ENCODE data around the gene ZNF423. TPM values are rescaled to one million over a fixed set of nuclear protein-coding genes. Genes with fewer than 3 reads are reported as not detected.

Gene ZNF423
- total RNA-seq, 1 experiment from 2014 or later = 11.1 TPM

DNA sequence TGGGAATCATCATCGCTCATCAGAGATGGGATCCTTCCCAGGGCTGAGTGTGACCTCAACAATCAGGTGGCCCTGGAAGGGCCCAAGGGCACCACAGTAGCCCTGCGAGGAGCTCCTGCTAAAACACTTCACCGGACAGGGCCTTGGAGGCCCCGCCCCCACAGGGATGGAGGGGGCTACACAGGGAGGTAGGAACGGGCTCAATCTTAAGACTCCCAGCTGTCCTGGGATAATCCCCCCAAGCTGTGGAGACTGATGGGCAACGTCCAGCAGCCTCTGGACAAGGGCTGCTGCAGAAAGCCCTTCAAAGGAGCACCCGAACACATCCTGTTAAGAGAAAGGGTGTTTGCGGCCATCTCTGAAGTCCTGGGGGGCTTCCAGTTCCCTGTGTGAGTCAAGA, 60.4 kb downstream of the ZNF423 start:
- no TSS peak for BruUV-seq (replicated peaks)
- POLR2A ChIA-PET (ENCODE audit: low non-redundant PET) = no interaction called here
- DNase-seq (ENCODE audit: low spot score) = no peak
- CTCF ChIA-PET = no interaction called here
- H3K9me3 ChIP-seq (ENCODE audit: low read depth, low read length, poor library complexity, severe bottlenecking) = no peaks in the 10 kb centered on the region
- H3K4me1 ChIP-seq (ENCODE audit: insufficient read depth, low read length, poor library complexity, severe bottlenecking) = no peaks in the 10 kb centered on the region
- H3K27me3 ChIP-seq (replicated peaks; ENCODE audit: insufficient read depth, low read depth, low read length, poor library complexity) = no peaks in the 10 kb centered on the region
- H3K4me3 ChIP-seq (ENCODE audit: low read depth, low read length, poor library complexity, severe bottlenecking) = no peak overlapping the region
- no peak overlapping the region for H3K27ac ChIP-seq (ENCODE audit: low read depth, low read length, poor library complexity, severe bottlenecking)
- no peaks in the 10 kb centered on the region for H3K36me3 ChIP-seq (ENCODE audit: insufficient read depth, low read length, poor library complexity, severe bottlenecking)
- intact Hi-C loops (cut with micrococcal nuclease; ENCODE audit: unreplicated experiment) = no loop called here
- no peak for TF ChIP-seq EZH2 (IDR thresholded peaks at IDR 0.05; ENCODE audit: borderline replicate concordance, low read depth, low read length, poor library complexity, severe bottlenecking)
- TF ChIP-seq, protein P1, sequence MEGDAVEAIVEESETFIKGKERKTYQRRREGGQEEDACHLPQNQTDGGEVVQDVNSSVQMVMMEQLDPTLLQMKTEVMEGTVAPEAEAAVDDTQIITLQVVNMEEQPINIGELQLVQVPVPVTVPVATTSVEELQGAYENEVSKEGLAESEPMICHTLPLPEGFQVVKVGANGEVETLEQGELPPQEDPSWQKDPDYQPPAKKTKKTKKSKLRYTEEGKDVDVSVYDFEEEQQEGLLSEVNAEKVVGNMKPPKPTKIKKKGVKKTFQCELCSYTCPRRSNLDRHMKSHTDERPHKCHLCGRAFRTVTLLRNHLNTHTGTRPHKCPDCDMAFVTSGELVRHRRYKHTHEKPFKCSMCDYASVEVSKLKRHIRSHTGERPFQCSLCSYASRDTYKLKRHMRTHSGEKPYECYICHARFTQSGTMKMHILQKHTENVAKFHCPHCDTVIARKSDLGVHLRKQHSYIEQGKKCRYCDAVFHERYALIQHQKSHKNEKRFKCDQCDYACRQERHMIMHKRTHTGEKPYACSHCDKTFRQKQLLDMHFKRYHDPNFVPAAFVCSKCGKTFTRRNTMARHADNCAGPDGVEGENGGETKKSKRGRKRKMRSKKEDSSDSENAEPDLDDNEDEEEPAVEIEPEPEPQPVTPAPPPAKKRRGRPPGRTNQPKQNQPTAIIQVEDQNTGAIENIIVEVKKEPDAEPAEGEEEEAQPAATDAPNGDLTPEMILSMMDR (conservative IDR thresholded peaks at IDR 0.05; ENCODE audit: low read depth, low read length) = no peak

- POLR2A ChIA-PET (ENCODE audit: low non-redundant PET) = no interaction called here
- no peak for DNase-seq (ENCODE audit: low spot score)
- no TSS peak for BruUV-seq (replicated peaks)
- H3K27me3 ChIP-seq (replicated peaks; ENCODE audit: insufficient read depth, low read depth, low read length, poor library complexity) = no peaks in the 10 kb centered on the region
- intact Hi-C loops (cut with micrococcal nuclease; ENCODE audit: unreplicated experiment) = no loop called here
- TF ChIP-seq EZH2 (IDR thresholded peaks at IDR 0.05; ENCODE audit: borderline replicate concordance, low read depth, low read length, poor library complexity, severe bottlenecking) = no peak
- H3K27ac ChIP-seq (ENCODE audit: low read depth, low read length, poor library complexity, severe bottlenecking) = no peak overlapping the region
- CTCF ChIA-PET = no interaction called here
- H3K36me3 ChIP-seq (ENCODE audit: insufficient read depth, low read length, poor library complexity, severe bottlenecking) = no peaks in the 10 kb centered on the region
- H3K4me3 ChIP-seq (ENCODE audit: low read depth, low read length, poor library complexity, severe bottlenecking) = no peak overlapping the region
- peaks cover 10% of the 10 kb centered on the region for H3K4me1 ChIP-seq (ENCODE audit: insufficient read depth, low read length, poor library complexity, severe bottlenecking)
- H3K9me3 ChIP-seq (ENCODE audit: low read depth, low read length, poor library complexity, severe bottlenecking) = no peaks in the 10 kb centered on the region
Observed at GRCh38 chr16:49793244-49793643, 62.7 kb downstream of the ZNF423 start.

DNA sequence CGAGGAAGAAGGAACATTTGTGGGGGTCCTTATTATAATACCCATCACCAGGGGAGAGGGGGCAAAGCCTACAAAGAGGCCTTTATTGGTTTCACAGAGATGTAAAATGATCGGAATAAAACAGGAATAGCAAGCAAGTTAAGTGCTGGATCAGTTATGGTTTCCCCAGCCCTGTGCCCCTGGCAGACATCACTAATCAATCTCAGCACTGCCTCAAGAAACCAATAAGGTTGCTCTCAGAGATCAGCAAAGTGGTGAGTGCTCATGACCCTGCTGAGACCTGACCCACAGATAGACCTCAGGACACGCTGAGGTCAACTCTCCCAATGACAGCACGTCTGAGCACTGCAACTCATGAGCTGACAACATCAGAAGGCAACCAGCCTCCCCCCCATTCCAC, 66.3 kb downstream of the ZNF423 start:
- no peak for DNase-seq (ENCODE audit: low spot score)
- Histone ChIP-seq H3K27ac (ENCODE audit: low read depth, low read length, poor library complexity, severe bottlenecking) (no peak overlapping the region), H3K27me3 (replicated peaks; ENCODE audit: insufficient read depth, low read depth, low read length, poor library complexity) (no peaks in the 10 kb centered on the region), H3K4me1 (ENCODE audit: insufficient read depth, low read length, poor library complexity, severe bottlenecking) (peaks cover 10% of the 10 kb centered on the region), H3K36me3 (ENCODE audit: insufficient read depth, low read length, poor library complexity, severe bottlenecking) (no peaks in the 10 kb centered on the region), H3K9me3 (ENCODE audit: low read depth, low read length, poor library complexity, severe bottlenecking) (no peaks in the 10 kb centered on the region), H3K4me3 (ENCODE audit: low read depth, low read length, poor library complexity, severe bottlenecking) (no peak overlapping the region)
- TF ChIP-seq, protein P1 (conservative IDR thresholded peaks at IDR 0.05; ENCODE audit: low read depth, low read length) = no peak
- TF ChIP-seq EZH2 (IDR thresholded peaks at IDR 0.05; ENCODE audit: borderline replicate concordance, low read depth, low read length, poor library complexity, severe bottlenecking) = no peak
- BruUV-seq (replicated peaks) = no TSS peak
- ChIA-PET POLR2A (ENCODE audit: low non-redundant PET) (no interaction called here), CTCF (no interaction called here)
- intact Hi-C loops (cut with micrococcal nuclease; ENCODE audit: unreplicated experiment) = no loop called here

DNA sequence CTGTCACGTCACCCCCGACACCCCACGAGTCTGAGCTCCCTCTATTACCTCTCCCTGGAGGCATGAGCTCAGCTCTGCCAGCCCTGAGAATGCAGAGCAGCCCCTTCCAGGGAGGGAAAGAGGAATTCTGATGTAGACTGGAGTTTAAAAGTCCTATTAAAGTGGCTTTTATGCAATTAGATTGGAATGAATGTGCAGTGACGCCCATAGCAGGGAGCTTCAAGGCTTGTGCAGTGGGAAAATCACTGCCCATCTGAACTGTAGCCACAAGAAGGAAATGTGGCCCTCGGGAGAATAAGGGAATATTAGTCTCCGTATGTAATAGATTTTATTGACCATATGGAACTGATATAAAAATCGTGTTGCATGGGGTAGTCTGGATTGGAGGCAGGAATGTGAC, 66.9 kb downstream of the ZNF423 start:
- Histone ChIP-seq H3K27ac (ENCODE audit: low read depth, low read length, poor library complexity, severe bottlenecking) (peak overlapping the region; percentile 46), H3K27me3 (replicated peaks; ENCODE audit: insufficient read depth, low read depth, low read length, poor library complexity) (no peaks in the 10 kb centered on the region), H3K4me3 (ENCODE audit: low read depth, low read length, poor library complexity, severe bottlenecking) (no peak overlapping the region), H3K4me1 (ENCODE audit: insufficient read depth, low read length, poor library complexity, severe bottlenecking) (peaks cover 10% of the 10 kb centered on the region), H3K9me3 (ENCODE audit: low read depth, low read length, poor library complexity, severe bottlenecking) (no peaks in the 10 kb centered on the region), H3K36me3 (ENCODE audit: insufficient read depth, low read length, poor library complexity, severe bottlenecking) (no peaks in the 10 kb centered on the region)
- ChIA-PET CTCF (no interaction called here), POLR2A (ENCODE audit: low non-redundant PET) (no interaction called here)
- no TSS peak for BruUV-seq (replicated peaks)
- peak; percentile 38 for DNase-seq (ENCODE audit: low spot score)
- intact Hi-C loops (cut with micrococcal nuclease; ENCODE audit: unreplicated experiment) = no loop called here
- TF ChIP-seq EZH2 (IDR thresholded peaks at IDR 0.05; ENCODE audit: borderline replicate concordance, low read depth, low read length, poor library complexity, severe bottlenecking) = no peak
- TF ChIP-seq, protein P1 (conservative IDR thresholded peaks at IDR 0.05; ENCODE audit: low read depth, low read length) = no peak
